ENCODE measurements around the gene SLC13A4. TPM values are rescaled to one million over a fixed set of nuclear protein-coding genes. Genes with fewer than 3 reads are reported as not detected.

Gene SLC13A4
- total and polyA plus RNA-seq, 2 of the 13 experiments (the other 11 are each of a cell fraction or from before 2014, with no cell fraction given): 0.04 TPM; not detected in 1

GRCh38 chr7:135662373-135663114, 65.4 kb downstream of the SLC13A4 start, which contains the start of gene STMP1 (continued):
- TF ChIP-seq ATF7 (IDR thresholded peaks at IDR 0.05) (no peak), ATF7 (CRISPR knock-in tag; IDR thresholded peaks at IDR 0.05) (peak; percentile 27; the same call in 1 of the 2 replicates), ZNF766 (CRISPR knock-in tag; IDR thresholded peaks at IDR 0.05; ENCODE audit: borderline replicate concordance) (peak; percentile 93; the same call in 1 of the 2 replicates), ZNF556 (CRISPR knock-in tag; IDR thresholded peaks at IDR 0.05; ENCODE audit: borderline replicate concordance) (peak; percentile 74; the same call in 1 of the 2 replicates), SOX13 (IDR thresholded peaks at IDR 0.05) (no peak), SOX13 (CRISPR knock-in tag; conservative IDR thresholded peaks at IDR 0.05 in 1 of 2, IDR thresholded peaks at IDR 0.05 in 1 of 2) (peak in 1 of 2 experiments; percentile 46; a peak in 1 of 4 replicates), SP140L (CRISPR knock-in tag; IDR thresholded peaks at IDR 0.05; ENCODE audit: borderline replicate concordance) (no peak), KLF15 (CRISPR knock-in tag; IDR thresholded peaks at IDR 0.05; ENCODE audit: borderline replicate concordance) (peak; percentile 88; the same call in 1 of the 2 replicates), ZNF383 (CRISPR knock-in tag; IDR thresholded peaks at IDR 0.05; ENCODE audit: borderline replicate concordance) (no peak), MIER2 (CRISPR knock-in tag; IDR thresholded peaks at IDR 0.05) (no peak), SOX5 (CRISPR knock-in tag; IDR thresholded peaks at IDR 0.05; ENCODE audit: borderline replicate concordance) (0 out of 2 replicates have a peak, but pooled peaks have one; percentile 14), SRF (IDR thresholded peaks at IDR 0.05; ENCODE audit: low read depth, low read length) (no peak), ZNF263 (CRISPR knock-in tag; IDR thresholded peaks at IDR 0.05) (peak; percentile 31), ZNF703 (CRISPR knock-in tag; IDR thresholded peaks at IDR 0.05; ENCODE audit: borderline replicate concordance) (peak; percentile 52; the same call in 1 of the 2 replicates)
- TF ChIP-seq, protein P1, sequence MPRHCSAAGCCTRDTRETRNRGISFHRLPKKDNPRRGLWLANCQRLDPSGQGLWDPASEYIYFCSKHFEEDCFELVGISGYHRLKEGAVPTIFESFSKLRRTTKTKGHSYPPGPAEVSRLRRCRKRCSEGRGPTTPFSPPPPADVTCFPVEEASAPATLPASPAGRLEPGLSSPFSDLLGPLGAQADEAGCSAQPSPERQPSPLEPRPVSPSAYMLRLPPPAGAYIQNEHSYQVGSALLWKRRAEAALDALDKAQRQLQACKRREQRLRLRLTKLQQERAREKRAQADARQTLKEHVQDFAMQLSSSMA (CRISPR knock-in tag; IDR thresholded peaks at IDR 0.05): peak; percentile 78; the same call in 1 of the 2 replicates
- TF ChIP-seq, protein P2, sequence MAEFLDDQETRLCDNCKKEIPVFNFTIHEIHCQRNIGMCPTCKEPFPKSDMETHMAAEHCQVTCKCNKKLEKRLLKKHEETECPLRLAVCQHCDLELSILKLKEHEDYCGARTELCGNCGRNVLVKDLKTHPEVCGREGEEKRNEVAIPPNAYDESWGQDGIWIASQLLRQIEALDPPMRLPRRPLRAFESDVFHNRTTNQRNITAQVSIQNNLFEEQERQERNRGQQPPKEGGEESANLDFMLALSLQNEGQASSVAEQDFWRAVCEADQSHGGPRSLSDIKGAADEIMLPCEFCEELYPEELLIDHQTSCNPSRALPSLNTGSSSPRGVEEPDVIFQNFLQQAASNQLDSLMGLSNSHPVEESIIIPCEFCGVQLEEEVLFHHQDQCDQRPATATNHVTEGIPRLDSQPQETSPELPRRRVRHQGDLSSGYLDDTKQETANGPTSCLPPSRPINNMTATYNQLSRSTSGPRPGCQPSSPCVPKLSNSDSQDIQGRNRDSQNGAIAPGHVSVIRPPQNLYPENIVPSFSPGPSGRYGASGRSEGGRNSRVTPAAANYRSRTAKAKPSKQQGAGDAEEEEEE (CRISPR knock-in tag; IDR thresholded peaks at IDR 0.05; ENCODE audit: borderline replicate concordance): peak; percentile 57; the same call in 1 of the 2 replicates
- TF ChIP-seq, protein P3, sequence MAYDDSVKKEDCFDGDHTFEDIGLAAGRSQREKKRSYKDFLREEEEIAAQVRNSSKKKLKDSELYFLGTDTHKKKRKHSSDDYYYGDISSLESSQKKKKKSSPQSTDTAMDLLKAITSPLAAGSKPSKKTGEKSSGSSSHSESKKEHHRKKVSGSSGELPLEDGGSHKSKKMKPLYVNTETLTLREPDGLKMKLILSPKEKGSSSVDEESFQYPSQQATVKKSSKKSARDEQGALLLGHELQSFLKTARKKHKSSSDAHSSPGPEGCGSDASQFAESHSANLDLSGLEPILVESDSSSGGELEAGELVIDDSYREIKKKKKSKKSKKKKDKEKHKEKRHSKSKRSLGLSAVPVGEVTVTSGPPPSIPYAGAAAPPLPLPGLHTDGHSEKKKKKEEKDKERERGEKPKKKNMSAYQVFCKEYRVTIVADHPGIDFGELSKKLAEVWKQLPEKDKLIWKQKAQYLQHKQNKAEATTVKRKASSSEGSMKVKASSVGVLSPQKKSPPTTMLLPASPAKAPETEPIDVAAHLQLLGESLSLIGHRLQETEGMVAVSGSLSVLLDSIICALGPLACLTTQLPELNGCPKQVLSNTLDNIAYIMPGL (CRISPR knock-in tag; IDR thresholded peaks at IDR 0.05; ENCODE audit: borderline replicate concordance in 1 of 2, low read depth in 1 of 2): peak; percentile 92 to 97; a peak in 3 of 4 replicates
- TF ChIP-seq, protein P4, sequence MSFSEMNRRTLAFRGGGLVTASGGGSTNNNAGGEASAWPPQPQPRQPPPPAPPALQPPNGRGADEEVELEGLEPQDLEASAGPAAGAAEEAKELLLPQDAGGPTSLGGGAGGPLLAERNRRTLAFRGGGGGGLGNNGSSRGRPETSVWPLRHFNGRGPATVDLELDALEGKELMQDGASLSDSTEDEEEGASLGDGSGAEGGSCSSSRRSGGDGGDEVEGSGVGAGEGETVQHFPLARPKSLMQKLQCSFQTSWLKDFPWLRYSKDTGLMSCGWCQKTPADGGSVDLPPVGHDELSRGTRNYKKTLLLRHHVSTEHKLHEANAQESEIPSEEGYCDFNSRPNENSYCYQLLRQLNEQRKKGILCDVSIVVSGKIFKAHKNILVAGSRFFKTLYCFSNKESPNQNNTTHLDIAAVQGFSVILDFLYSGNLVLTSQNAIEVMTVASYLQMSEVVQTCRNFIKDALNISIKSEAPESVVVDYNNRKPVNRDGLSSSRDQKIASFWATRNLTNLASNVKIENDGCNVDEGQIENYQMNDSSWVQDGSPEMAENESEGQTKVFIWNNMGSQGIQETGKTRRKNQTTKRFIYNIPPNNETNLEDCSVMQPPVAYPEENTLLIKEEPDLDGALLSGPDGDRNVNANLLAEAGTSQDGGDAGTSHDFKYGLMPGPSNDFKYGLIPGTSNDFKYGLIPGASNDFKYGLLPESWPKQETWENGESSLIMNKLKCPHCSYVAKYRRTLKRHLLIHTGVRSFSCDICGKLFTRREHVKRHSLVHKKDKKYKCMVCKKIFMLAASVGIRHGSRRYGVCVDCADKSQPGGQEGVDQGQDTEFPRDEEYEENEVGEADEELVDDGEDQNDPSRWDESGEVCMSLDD (CRISPR knock-in tag; IDR thresholded peaks at IDR 0.05; ENCODE audit: borderline replicate concordance): peak; percentile 70; the same call in 1 of the 2 replicates
- TF ChIP-seq, protein P5, sequence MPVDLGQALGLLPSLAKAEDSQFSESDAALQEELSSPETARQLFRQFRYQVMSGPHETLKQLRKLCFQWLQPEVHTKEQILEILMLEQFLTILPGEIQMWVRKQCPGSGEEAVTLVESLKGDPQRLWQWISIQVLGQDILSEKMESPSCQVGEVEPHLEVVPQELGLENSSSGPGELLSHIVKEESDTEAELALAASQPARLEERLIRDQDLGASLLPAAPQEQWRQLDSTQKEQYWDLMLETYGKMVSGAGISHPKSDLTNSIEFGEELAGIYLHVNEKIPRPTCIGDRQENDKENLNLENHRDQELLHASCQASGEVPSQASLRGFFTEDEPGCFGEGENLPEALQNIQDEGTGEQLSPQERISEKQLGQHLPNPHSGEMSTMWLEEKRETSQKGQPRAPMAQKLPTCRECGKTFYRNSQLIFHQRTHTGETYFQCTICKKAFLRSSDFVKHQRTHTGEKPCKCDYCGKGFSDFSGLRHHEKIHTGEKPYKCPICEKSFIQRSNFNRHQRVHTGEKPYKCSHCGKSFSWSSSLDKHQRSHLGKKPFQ (CRISPR knock-in tag; IDR thresholded peaks at IDR 0.05; ENCODE audit: insufficient replicate concordance): peak; percentile 66

All from HepG2 (cell line).